ENCODE data around the gene MRPL54.
"Not testable (repeated sequence)": the region's sequence is repeated elsewhere in the genome, so short reads cannot be mapped to it uniquely, and the experiment has no call there.

The MRPL54 gene

GRCh38 chr19:3743486-3743885 is 19.0 kb upstream of the MRPL54 start:
- DNase-seq, result no peak

DNA sequence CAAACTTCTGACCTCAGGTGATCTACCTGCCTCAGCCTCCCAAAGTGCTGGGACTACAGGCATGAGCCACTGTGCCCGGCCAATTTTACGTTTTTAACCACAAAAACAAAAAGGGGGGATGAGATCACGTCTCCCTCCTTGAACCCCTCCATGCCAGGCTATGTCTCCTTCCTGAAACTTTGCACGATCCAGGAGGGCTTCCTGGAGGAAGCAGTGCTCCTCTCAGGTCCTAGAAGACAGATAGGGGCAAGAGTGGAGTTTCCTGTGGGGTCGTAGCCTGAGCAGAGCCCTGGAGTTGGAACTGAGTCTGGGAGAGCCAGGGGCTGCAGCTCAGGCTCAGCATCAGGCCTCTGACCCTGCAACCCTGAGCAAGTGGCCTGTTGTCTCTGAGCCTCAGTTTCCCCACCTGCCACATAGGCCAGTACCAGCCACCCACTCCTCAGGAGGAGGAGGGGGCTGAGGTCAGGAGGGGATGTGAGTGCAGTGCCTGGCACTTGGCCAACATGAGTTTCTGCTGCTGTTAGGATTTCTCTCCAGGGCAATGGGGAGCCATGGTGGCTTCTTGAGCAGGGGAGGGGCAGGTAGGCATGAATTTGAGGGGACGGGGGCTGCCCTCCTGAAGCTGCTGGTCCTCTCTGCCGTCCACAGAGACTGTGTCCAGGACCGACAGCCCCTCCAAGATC is 17.0 kb upstream of the MRPL54 start:
- no peak for DNase-seq

GRCh38 chr19:3746371-3747056 is 16.0 kb upstream of the MRPL54 start:
- DNase-seq, result no peak

DNA sequence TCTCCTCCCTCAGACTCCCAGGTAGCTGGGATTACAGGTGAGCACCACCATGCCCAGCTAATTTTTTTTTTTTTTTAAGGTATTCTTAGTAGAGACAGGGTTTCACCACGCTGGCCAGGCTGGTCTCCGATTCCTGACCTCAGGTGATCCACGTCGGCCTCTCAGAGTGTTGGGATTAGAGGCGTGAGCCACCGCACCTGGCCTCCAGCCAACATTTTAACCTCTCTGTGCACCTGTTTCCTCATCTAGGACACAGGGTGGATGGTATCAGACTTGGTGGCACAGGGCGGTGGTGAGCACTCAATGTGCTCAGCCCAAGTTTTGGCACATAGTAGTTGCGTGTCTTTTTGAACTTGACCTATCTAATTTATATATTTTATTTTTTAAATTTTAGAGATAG is 13.5 kb upstream of the MRPL54 start:
- DNase-seq, result no peak

DNA sequence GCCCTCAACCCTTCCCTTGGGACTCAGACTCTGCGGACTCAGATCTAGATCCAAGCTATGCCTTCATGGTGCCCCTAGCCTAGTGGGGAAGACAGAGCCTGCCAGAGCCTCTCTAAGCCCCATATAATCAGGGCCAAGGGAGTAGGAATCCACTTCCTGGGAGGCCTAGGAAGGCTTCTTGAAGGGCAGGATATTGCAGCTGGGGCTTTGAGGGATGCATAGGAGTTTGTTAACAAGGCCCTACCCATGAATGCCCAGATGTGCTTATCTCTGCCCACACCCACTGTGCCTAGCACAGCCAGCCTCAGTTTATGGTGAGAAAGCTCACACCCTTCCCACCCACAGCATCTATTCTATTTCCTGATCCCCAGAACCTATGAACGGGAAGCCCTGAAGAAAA is 12.3 kb upstream of the MRPL54 start:
- DNase-seq, result no peak

DNA sequence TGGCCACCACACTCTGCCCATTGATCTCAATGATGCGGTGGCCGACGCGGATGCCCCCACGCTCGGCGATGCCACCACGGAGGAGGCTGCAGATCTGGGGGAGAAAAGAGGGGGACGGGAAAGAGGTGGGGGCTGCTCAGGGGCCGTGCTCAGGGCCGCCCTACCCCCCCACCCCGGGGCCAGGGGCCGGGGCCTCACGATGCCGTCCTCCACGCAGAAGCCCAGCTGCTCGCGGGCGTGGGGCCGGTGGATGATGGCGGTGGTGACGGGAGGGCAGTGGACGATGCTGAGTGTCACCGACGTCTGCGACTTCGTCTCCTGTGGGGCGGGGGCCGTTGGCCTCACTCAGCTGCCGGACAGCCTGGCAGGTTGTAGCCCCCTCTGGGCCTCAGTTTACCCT is 11.2 kb upstream of the MRPL54 start:
- DNase-seq, result no peak

- DNase-seq, result no peak
These were observed 10.0 kb upstream of the MRPL54 start for GRCh38 chr19:3752492-3752891.

GRCh38 chr19:3753631-3754410 is 8.7 kb upstream of the MRPL54 start:
- no peak for DNase-seq

DNA sequence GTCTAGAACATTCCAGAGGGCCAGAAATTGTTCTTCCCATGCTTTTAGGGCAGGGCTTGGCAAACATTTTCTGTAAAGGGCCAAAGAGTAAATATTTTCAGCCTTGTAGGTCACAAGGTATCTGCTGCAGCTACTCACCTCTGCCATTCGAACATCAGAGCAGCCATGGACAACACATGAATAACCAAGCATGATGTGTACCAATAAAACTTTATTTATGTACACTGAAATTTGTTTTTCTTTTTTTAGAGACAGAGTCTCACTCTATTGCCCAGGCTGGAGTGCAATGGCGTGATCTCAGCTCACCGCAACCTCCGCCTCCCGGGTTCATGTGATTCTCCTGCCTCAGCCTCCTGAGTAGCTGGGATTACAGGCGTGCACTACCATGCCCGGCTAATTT is 4.8 kb upstream of the MRPL54 start:
- DNase-seq, result not testable (repeated sequence)

DNA sequence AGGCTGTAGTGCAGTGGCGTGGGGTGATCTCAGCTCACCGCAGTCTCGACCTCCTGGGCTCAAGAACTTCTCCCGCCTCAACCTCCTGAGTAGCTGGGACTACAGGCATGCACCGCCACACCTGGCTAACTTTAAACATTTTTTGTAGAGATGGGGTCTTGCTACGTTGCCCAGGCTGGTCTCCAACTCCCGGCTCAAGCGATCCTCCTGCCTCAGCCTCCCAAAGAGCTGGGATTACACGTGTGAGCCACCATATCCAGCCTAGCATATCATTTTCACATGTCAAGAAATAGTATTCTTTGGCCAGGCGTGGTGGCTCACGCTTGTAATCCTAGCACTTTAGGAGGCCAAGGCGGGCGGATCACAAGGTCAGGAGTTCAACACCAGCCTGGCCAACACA is 4.2 kb upstream of the MRPL54 start:
- DNase-seq, result not testable (repeated sequence)

DNA sequence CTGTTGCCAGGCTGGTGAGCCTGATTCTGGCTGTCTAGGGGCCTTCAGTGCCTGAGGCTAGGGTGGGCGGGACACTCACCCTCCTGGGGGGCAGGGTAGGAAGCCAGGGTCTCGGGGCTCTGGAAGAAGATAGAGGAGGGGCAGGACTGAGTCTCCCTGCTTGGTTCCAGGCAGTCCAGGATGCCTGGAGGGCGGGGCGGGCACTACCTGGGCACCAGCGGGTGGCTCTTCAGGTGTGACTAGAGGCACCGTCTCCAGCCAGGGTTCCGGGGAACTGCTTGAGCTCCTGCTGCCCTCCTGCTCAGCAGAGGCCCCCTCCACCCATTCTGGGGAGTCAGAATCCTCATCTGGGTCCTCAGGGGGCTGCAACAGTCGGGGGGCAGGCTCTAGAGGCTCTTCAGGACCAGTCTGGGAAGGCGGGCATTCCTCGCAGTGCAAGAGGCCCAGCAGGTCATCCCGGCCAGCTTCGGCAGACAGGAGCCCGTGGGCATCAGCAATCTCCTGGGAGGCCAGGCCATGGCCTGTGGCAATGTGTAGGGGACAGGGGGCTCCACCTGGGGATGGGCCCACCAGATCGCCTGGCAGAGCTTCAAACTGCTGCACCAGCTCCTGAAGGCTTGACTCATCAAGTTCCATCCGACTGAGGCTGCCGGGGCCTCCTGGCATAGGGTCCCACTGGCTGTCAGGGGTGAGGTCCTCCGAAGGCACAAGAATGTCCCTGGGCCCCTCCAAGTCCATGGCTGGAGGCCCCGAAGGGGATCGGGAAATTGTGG is 2.8 kb upstream of the MRPL54 start:
- DNase-seq, result no peak

- DNase-seq, result no peak
These were observed 1.6 kb upstream of the MRPL54 start for GRCh38 chr19:3760871-3761361.

DNA sequence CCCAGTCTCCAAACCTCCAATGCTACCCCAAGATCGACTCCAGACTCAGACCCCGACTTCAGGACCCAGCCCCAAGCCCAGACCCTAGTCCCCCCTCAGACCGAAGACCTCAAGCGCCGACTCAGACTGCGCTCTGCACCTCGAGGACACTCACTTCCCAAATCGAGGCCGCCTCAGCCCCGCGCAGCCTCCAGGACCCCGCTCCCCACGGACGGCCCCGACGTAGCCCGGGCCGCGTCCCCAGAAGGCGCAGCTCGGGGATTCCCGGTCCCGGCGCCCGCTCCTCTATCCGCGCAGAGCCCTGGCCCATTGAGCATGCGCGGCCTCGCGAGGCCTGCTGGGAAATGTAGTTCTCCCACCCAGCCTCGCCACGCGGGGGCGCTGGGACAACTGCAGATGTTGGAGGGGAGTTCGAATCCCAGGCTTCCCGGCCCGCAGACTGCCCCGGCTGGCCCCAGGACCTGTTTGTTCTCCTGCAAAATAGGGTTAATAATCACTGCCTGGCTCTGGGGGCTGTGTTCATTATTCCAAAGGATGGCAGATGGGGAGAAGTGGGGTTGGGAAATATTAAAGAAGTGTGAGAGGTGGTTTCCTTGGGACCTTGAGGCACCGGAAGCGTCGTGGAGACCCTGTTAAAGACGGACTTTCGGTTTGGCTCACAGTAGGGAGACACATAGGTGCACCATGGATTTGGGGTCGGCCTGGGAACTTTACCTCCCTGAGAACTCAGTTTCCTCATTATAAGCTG is 926 bp upstream of the MRPL54 start, which contains the start of gene APBA3:
APBA3 (minus strand) TSS at position 311 of the 748 bp plus-strand sequence. CDS start 1,428 bp downstream, outside the sequence.
- peak; percentile 96 to 97 for DNase-seq

- no peak for DNase-seq
These were observed 380 bp upstream of the MRPL54 start for GRCh38 chr19:3762130-3762473.

- no peak for DNase-seq
These were observed 2.6 kb downstream of the MRPL54 start for GRCh38 chr19:3765121-3765520.

GRCh38 chr19:3765757-3766156 is 3.3 kb downstream of the MRPL54 start:
- not testable (repeated sequence) for DNase-seq

- DNase-seq, result peak in 1 of 2 donors; percentile 19
These were observed 4.0 kb downstream of the MRPL54 start for GRCh38 chr19:3766520-3766919.

DNA sequence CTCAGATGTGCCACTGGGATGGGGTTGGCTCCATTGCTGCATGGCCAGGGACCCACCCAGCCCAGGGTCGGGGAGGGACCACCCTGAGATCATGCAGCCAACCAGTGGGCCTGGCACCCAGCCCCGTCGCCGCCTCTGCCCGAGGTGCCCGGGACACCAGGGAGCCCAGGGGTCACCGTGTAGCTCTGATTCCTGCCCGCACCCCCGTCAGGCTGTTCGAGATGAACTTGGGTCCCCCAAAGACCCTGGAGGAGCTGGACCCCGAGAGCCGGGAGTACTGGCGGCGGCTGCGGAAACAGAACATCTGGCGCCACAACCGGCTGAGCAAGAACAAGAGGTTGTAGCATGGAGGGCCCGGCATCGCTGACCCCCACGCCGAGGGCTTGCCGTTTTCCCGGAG is 4.6 kb downstream of the MRPL54 start:
- no peak for DNase-seq

DNA sequence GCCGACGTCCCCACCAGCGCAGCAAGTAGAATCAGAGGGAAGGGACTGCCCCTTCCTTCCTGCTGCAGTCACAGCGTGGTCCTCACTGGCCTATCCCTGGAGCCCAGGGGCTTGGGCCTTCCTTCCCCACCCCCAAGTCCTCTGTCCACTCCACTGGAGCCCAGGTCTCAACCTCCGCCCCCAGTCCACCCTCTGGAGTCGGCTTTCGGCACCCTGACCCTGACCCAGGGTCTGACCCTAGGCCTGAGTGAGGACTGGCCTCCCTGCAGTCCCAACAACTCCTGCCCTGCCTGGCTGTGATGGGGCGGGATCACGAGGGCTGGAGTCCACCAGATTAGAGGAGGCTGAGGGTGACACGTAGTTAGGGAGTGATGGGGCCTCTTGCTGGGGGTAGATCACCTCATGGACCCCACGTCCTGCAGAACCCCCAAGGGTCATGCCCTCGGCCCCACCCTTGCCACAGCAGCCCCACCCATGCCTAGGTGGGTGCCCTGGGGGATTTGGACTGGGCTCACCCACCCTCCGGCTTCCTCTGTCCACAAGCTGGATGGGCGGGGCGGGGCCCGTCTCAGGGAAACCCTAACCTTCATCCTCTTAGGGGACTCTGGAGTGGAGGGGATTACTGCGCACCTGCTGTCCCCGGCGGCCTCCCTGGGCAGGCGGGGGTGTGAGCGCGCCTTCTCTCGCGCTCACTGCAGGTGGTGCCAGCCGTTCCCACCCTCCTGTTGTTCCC is 5.7 kb downstream of the MRPL54 start:
- no peak for DNase-seq

- DNase-seq, result no peak
These were observed 6.2 kb downstream of the MRPL54 start for GRCh38 chr19:3768748-3769099.

DNA sequence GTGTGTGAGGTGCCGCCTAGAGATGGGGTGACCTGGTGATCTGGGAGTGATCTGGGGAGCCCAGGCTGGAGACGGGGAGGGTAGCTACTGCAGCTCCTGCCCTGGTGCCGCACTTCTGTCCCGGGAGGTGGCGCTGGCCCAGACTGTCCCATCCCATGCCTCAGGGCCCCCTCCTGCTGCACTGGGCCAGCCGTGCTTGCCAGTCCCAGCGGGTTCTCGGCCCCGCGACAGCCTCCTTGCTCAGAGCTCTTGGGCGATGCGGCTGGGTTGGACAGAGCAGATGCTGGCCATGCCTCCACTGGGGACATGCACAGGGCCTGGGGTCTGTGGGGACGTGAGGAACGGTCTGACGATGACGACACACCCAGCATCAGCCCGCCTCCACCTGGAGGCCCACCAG is 7.0 kb downstream of the MRPL54 start:
- DNase-seq, result no peak

Measured in activated CD4-positive, alpha-beta T cell treated with anti-CD3 and anti-CD28 coated beads for 4 hours (primary cell).